ENCODE data around the gene NQO2. TPM values are rescaled to one million over a fixed set of nuclear protein-coding genes. Genes with fewer than 3 reads are reported as not detected.

Gene NQO2
- total RNA-seq, 1 donor from 2014 or later: 43.2 TPM

DNA sequence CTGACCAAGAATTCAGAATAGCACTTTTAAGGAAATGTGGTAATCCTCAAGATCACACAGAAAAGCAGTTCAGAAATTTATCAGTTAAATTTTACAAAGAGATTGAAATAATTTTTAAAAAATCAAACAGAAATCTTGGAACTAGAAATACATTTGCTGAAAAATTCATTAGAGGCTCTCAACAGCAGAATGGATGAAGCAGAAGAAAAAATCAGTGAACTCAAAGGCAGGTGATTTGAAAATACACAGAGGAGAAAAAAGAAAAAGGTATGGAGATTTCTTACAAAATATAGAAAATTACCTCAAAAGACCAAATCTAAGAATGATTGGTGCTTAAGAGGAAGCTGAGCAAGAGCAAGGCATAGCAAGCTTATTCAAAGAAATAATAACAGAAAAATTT is 11.5 kb downstream of the NQO2 start:
- intact Hi-C loops (cut with micrococcal nuclease): loop anchor here (1.0 kb wide), 1 partner anchor 9 kb away; no protein-coding TSS in a partner anchor

DNA sequence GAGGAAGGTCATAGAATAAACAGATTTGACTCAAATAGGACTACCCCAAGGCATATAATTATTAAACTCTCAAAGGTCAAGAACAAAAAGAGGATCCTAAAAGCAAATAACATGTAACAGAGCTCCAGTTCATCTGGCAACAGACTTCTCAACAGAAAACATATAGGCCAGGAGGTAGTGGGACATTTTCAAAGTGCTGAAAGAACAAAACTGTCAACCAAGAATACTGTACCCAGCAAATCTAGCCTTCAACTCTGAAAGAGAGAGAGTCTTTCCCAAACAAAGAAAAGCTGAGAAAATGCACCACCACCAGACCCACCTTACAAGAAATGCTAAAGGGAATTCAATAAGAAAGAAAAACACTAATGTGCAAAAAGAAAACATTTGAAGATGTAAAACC is 11.9 kb downstream of the NQO2 start:
- intact Hi-C loops (cut with micrococcal nuclease): loop anchor here (1.0 kb wide), 1 partner anchor 9 kb away; no protein-coding TSS in a partner anchor

DNA sequence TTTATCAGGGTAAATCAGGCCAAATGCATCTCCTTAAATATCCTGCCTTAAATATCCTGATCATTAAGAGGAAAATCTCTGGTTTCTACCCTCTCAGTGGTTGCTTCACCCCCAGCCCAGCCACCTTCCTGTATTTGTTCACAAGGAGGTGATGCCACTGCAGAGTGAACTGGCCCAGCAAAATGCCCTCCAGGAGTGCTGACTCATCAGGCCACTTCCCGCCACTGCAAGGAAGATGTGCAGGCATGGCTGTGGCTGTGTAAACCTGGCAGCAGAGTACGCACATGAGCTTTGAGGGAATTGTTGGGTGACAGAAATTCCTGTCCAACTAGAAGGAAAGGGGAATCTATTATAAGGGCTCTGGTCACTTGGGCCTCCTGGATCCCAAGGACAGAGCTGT is 13.8 kb downstream of the NQO2 start:
- intact Hi-C loops (cut with micrococcal nuclease): no loop called here

DNA sequence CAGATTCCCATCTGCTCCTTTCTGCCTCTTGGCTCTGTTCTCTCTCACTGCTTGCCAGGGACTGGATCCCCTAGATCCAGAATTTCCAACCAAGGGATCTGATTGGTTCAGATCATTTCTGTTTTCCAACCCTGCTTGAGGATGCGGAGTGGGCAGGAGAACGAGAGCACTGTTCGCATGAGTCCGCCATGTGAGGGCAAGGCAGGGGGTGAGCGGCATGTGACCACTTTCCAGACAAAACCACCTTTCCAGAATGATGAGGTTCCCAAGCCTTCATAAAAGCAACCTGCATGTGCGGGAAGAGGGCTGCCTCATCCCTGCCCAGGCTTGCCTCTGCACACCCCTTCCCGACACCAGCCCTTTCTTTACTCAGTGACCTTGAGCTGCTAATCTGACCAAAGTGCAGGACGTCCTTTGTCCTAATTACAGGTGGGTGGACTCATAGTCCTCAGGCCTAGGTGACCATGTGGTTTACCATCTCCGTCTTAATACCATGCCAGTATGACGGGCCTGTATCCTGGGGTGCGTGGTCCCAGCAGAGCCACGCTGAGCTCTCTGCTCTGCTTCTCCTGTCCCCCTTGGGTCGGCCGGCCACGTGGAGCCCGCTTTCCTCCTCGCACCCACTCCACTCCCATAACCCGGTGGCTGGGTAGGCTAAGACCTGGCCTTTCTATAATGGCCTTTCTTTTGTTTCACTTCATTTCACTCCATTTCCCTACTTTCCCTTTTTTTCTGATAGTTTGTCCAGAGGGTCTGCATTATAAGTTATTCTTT is 14.4 kb downstream of the NQO2 start:
- intact Hi-C loops (cut with micrococcal nuclease): no loop called here

DNA sequence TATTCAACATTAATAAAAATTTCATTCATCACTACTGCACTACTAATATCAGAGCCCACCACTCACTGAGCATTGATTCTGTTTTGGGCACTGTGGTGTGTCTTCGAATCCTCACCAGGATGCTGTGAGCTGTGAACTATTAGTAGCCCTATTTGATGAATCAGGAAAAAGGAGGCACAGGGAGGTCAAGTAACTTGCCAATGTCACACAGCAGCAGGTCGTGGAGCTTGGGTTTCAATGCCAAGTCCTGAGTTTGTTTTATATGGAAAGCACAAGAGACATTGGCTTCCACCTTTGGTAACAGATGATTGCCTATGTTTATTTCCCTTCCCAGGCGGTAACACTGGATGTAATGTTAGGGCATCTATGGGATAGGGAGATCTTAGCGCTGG is 15.0 kb downstream of the NQO2 start:
- intact Hi-C loops (cut with micrococcal nuclease): no loop called here

DNA sequence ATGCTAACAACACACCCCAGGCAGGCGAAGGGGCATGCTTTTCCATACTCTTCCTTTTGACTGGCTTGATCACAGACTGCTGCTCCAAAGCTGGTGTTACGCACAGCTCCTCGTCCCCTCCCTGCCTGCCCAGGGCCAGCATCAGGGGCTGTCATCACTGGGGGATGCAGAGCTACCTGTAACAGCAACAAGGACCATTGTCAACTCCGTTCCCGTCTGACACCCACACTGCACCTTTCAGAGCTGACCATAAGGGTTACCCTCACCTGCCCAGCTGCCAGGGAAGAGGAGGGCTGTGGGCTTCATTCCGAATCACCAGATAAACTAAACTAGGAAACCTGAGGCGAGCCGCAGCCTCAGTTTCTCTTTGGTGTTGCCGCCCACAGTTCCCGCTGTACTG is 15.4 kb downstream of the NQO2 start:
- intact Hi-C loops (cut with micrococcal nuclease): no loop called here

DNA sequence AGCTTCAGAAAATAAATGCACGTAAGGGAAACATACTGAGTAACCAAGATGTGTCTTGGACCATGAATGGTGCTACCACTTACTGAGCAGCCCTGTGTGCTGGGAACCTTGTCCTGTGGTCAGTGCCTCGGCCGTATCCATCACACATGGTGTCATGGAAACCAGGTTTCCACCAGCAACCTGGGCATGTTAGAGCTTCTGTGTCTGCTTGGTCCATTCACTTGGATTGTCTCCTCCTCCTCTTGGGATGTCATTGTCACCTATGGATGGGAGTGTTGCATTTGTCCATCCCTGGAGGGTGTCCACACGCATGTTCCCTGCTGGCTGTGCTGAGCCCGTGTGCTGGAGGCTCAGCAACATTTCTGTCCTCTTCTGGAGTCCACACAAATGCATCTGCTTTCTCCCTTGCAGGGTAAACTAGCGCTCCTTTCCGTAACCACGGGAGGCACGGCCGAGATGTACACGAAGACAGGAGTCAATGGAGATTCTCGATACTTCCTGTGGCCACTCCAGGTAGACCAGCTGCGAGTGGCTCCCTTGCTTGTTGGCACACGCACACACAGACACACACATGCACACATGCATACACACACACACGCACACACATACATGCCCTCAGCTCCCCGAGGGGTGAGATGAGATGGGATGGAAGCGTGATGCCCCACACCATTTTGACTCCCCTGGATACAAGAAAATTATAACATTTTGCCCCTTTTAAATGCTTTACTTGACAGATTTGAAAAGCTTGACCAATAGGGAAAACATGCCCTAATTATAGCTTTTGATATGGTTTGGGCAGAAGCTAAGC is 17.0 kb downstream of the NQO2 start:
- intact Hi-C loops (cut with micrococcal nuclease): no loop called here

DNA sequence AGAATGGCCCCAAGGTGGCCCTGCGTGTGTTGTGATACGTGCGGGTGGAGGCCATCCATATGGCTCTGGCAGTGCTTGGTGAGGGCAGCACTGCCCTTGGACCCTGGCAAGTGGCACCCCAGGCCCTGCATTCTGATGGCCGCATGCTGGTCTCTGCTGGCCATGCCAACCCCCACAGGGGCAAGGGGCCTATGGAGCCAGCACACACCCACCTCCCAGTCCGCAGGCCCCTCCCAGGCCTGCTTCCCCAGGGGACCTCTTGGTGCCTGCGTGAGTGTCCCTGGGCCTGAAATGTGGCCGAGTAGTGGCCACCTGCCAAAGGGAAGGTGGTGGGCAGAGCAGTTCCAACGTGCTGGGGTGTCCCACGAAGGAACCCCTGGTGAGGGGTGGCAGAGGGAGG is 17.6 kb downstream of the NQO2 start:
- intact Hi-C loops (cut with micrococcal nuclease): no loop called here

DNA sequence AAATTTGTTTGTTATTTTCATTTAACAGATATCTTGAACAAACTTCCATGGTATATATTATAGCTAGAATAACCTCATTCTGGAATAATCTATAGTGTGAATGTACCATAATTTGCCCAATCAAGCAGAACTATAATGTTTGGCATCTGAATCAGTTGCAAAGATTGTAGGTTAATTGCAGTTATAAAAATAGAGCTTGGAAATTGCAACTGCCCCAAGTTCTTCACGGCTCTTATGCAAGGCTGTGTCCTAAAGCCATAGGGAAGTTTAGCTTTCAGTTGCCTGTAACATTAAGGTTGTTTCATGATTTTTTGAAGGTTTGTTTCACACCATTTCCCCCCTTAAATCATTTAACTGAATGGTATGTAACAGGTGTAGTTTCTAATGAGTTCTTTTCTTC is 19.4 kb downstream of the NQO2 start:
- intact Hi-C loops (cut with micrococcal nuclease): no loop called here

DNA sequence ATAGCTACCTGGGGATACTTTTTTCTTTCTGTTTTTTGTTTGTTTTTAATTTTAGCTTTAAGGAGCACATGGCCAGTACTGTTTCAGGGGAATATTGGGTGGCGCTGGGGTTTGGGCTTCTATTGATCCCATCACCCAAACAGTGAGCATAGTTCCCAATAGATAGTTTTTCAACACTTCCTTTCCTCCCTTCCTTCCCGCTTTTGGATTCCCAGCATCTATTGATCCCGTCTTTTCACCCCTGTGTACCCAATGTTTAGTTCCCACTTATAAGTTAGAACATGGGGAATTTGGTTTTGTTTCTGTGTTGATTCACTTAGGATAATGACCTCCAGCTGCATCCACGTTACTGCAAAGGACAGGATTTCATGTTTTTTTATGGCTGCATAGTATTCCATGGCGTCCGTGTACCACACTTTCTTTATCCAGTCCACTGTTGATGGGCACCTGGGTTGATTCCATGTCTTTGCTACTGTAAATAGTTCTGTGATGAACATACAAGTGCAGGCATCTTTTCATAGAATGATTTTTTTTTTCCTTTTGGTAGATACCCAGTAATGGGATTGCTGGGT is 20.1 kb downstream of the NQO2 start:
- intact Hi-C loops (cut with micrococcal nuclease): loop anchor here (10.0 kb wide), 1 partner anchor 475 kb away; no protein-coding TSS in a partner anchor

DNA sequence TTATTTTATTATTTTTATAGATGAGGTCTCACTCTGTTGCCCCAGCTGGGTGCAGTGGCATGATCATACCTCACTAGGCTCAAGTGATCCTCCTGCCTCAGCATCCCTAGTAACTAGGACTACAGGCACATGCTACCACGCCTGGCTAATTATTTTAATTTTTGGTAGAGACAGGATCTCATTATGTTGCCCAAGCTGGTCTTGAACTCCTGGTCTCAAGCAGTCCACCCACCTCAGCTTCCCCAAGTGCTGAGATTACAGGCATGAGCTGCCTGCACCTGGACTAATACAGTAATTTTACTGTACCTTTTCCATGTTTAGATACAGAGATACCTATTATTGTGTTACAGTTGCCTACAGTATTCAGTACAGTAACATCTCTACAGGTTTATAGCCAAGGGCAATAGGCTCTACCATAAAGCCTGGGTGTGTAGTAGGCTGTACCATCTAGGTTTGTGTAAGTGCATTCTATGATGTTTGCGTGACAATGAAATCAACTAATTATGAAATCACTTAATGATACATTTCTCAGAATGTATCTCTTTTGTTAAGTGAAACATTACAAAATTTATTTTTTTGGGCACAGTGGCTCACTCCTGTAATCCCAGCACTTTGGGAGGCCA is 21.4 kb downstream of the NQO2 start:
- intact Hi-C loops (cut with micrococcal nuclease): loop anchor here (10.0 kb wide), 1 partner anchor 476 kb away; no protein-coding TSS in a partner anchor

DNA sequence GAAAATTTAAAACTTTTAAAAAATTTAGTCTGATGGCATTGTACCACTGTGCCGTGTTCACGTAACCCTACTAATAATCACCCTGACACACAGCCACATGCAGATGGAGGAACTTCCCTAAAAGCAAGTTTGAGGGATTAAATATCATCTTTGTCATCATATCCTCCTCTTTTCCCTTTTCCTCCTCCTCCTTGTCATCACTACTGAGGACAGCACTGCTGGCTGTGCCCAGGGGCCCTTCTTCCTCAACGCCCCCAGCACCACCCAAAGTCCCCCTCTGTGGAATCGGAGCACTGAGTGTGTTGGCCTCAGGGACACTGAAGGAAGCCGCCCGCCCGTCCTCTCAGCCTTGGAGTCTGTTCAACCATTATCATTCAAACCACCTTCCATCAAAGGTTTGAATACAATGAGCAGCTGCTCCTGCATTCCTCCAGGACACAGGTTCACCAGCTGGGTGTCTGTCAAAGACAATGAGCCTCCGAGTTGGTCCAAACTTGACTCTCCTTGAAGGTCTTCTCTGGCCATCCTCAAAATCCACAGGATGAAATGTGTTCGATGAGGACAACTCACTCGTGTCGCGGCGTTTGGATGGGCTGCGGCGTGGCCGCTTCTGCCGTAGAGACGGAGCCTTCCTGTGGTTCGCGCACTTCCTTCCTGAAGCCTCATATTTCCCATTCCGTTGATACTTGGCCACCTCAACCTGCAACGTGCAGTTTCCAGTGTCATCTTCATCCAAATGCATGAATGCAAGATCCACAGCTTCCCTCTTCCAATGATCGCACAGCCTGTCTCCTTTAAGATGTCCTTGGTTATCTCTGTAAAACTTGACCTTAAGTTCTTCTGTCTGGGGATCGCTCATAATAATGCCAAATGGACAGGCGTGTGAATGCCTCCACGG is 23.3 kb downstream of the NQO2 start:
- intact Hi-C loops (cut with micrococcal nuclease): loop anchor here (1.0 to 10.0 kb wide), 4 partner anchors 24 to 478 kb away; partner anchors contain the start of genes BPHL and NQO2

DNA sequence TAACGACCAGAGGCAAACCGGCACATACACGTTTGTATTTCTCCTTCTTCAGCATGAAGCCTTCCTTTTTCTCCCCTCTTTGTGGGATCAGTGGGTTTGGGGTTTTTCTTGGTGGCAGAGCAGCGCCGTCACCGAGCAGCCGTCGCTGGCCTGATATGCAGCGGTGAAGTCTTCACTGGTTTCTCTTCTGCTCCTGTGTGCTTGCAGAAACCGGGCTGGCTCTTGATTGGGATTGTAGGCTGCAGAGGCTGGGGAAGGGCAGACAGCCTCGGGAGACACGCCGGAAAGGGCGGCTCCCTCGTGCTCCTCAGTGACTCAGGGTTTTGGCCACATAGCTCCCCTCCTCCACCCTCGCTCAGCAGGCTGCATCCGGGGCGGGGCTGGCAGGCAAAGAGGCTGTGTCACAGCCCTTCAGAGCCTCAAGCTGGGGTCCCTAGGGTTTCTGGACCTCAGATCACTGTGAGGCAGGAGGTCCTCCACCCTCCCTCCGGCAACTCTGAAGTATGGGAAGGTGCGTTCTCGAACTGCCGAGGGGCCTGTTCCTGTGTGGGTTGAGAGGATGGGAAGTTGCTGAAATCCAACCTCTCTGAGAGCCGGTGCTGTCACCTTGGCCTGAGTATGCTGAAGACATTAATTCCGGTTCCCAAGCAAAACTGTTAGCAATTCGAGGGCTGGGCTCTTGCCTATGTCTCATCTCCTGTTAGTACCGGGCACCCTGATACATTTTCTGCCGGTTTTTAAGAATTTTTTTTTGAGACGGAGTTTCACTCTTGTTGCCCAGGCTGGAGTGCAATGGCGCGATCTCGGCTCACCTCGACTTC is 24.2 kb downstream of the NQO2 start:
- intact Hi-C loops (cut with micrococcal nuclease): loop anchor here (1.0 to 10.0 kb wide), 5 partner anchors 25 to 479 kb away; partner anchors contain the start of genes BPHL, NQO2 and WRNIP1

DNA sequence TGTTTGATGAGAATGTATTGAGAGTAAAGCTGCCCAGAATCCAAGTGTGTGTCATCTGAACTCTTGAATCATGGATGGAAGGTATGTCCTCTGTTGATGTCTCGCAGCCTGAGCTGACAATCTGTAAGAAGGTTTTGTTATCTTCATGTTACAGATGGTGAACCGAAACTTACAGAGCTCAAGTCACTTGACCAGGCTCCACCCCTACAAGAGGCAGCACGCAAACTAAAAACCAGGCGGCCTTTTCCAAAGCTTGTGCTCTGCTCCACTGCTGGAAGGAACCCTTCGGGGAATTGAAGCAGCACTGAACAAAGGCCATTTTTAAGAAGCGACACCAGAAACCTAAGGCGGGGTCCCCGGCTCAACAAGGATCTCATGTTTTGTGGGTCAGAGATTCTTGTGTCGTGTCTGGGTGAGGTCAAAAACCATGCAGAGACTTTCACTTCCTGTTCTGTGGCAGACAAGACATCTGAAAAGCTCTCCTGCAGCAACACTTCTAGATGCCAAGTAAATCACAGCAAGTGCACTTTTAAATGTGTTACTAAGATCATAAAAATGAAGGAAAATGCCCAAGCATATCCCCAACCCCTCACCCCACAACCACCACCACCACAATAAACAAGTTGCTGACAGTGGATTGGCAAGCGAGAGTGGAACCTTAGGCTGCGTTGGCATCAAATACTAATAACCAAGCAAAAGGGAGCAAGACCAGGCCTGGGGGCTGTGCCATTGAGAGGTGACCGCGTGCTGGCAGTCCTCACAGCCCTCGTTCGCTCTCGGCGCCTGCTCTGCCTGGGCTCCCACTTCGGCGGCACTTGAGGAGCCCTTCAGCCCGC is 27.3 kb downstream of the NQO2 start:
- intact Hi-C loops (cut with micrococcal nuclease): loop anchor here (1.0 to 10.0 kb wide), 6 partner anchors 8 to 650 kb away; partner anchors contain the start of gene RIPK1

DNA sequence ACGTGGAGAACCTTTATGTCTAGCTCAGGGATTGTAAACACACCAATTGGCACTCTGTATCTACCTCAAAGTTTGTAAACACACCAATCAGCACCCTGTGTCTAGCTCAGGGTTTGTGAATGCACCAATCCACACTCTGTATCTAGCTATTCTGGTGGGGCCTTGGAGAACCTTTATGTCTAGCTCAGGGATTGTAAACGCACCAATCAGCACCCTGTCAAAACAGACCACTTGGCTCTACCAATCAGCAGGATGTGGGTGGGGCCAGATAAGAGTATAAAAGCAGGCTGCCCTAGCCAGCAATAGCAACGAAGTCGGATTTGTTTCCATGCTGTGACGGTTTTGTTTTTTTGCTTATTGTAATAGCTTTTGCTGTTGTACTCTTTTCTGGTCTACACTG is 28.5 kb downstream of the NQO2 start:
- intact Hi-C loops (cut with micrococcal nuclease): loop anchor here (5.0 to 10.0 kb wide), 2 partner anchors 483 to 651 kb away; no protein-coding TSS in a partner anchor

DNA sequence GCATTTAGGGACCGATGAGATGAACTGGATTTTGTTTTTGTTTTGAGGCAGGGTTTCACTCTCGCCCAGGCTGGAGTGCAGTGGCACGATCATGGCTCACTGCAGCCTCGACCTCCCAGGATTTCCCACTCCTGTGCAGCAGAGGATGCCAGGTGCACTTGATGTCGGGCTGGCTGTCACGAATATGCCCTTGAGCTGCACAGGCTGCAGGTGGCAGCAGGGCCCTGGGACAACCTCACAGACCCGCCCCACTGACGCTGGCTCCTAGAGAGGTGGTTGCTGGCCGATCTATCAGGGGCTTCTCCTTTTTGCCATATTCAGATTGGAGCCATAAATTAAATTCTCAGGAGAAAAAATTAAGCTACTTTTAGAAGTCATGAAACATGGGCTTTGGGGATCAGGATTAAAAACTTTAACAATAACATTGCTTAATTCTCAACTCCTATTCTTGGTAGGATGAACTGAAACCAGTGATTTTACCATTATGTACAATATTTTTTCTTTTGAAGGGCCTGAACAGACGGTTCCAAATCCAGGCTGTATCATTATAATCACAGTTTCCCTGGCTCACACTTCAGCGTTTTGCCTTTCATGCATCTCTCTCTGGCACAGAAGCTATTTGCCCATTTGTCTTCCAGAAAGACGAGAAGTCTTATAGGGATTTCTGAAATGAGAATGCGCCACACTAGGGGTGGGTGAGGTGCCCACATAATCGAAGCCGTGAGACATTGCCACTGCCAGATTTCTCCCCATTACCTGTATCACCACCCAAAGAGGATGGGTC is 32.4 kb downstream of the NQO2 start:
- intact Hi-C loops (cut with micrococcal nuclease): no loop called here

DNA sequence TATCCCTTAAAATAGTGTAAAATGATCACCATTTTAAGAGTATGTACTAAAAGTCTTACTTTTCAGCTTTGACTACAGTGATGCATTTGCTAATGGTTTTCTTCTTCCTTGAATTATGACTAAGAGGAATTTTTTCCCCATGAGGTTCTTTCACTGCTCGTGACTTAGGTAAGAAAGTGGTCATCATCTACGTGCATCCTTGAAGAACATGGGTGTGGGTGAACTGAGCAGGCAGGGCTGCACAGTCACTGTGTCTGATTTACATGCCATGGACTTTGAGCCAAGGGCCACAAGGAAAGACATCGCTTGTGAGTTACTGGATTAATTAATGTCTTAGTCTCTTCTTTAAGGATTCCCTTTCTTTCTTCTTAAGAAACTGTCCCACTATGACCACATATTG is 33.3 kb downstream of the NQO2 start:
- intact Hi-C loops (cut with micrococcal nuclease): no loop called here

DNA sequence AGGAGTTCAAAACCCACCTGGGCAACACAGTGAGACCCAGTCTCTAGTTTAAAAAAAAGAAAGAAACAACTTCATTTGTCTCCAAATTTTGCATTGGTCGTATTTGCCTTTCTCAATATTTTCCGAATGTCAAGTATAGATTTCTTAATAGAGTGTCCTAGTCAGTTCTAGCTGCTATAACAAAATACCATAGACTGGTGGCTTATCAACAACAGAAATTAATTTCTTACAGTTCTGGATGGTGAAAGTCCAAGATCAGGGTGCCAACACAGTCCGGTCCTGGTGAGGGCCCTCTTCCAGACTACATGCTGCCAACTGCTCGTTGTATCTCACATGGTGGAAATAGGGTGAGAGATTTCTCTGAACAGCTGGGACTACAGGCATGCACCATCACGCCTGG is 34.0 kb downstream of the NQO2 start:
- intact Hi-C loops (cut with micrococcal nuclease): no loop called here
